GM18951 (cell line): Measurements from ENCODE around the gene TTLL11.

Experiments
- POLR2A ChIP-seq: IDR thresholded peaks from 4 replicates; pipeline ENCODE4 v1.6.1; 2011; ENCODE audit warnings: mild to moderate bottlenecking; ENCODE audit not compliant: insufficient read length, insufficient read depth; ENCODE audit errors: extremely low read depth
- in situ Hi-C: fragments of 300-500 bp; cut with MboI; formaldehyde crosslinking; loops from one replicate; pipeline ENCODE4 v1.12.0; 2022; ENCODE audit warnings: low sequenced_read_pairs, mixed read lengths, inconsistent platforms; ENCODE audit not compliant: unreplicated experiment

The TTLL11 gene

GRCh38 chr9:121818841-121819427 is 274.2 kb downstream of the TTLL11 start:
- no peak for TF ChIP-seq POLR2A
- in situ Hi-C loops = no loop called here

- in situ Hi-C loops = no loop called here
- TF ChIP-seq POLR2A = no peak
Observed at GRCh38 chr9:121818016-121818661, 275.0 kb downstream of the TTLL11 start.

- TF ChIP-seq POLR2A = no peak
- in situ Hi-C loops = no loop called here
Observed at GRCh38 chr9:121817476-121817875, 275.6 kb downstream of the TTLL11 start.

GRCh38 chr9:121816845-121817450 is 276.2 kb downstream of the TTLL11 start:
- in situ Hi-C loops = no loop called here
- no peak for TF ChIP-seq POLR2A

GRCh38 chr9:121816449-121816817 is 276.7 kb downstream of the TTLL11 start:
- in situ Hi-C loops = no loop called here
- TF ChIP-seq POLR2A = no peak

- in situ Hi-C loops = no loop called here
- no peak for TF ChIP-seq POLR2A
Observed at GRCh38 chr9:121815546-121816448, 277.3 kb downstream of the TTLL11 start.

GRCh38 chr9:121815084-121815483 is 278.0 kb downstream of the TTLL11 start:
- no peak for TF ChIP-seq POLR2A
- in situ Hi-C loops = no loop called here

- in situ Hi-C loops = no loop called here
- no peak for TF ChIP-seq POLR2A
Observed at GRCh38 chr9:121814594-121814993, 278.5 kb downstream of the TTLL11 start.

- TF ChIP-seq POLR2A = no peak
- in situ Hi-C loops = no loop called here
Observed at GRCh38 chr9:121813519-121814210, 279.4 kb downstream of the TTLL11 start.

- in situ Hi-C loops = no loop called here
- TF ChIP-seq POLR2A = no peak
Observed at GRCh38 chr9:121812159-121812735, 280.9 kb downstream of the TTLL11 start.

GRCh38 chr9:121811751-121812150 is 281.4 kb downstream of the TTLL11 start:
- TF ChIP-seq POLR2A = no peak
- in situ Hi-C loops = no loop called here

GRCh38 chr9:121811140-121811539 is 282.0 kb downstream of the TTLL11 start:
- no peak for TF ChIP-seq POLR2A

More at GRCh38 chr9:121811140-121811539, 282.0 kb downstream of the TTLL11 start:
- in situ Hi-C loops = no loop called here
